Hepatocyte (in vitro differentiated cells): Measurements from ENCODE around the gene FAM83B. TPM values are rescaled to one million over a fixed set of nuclear protein-coding genes. Genes with fewer than 3 reads are reported as not detected.

Experiments
- DNase-seq: peaks from one replicate; pipeline ENCODE4 v3.0.0-alpha.2; 2016; ENCODE audit warnings: low spot score
- H2AFZ ChIP-seq: fragments of 200-600 bp; sonication (generic); 2 replicates; pipeline ENCODE4 v1.6.0; 2016; ENCODE audit warnings: antibody characterized with exemption, mild to moderate bottlenecking
- H3K27ac ChIP-seq: fragments of 200-600 bp; sonication (generic); 2 replicates; pipeline ENCODE4 v1.5.1; 2016; ENCODE audit warnings: mild to moderate bottlenecking
- H3K27me3 ChIP-seq: fragments of 200-600 bp; sonication (generic); 2 replicates; pipeline ENCODE4 v1.6.1; 2016
- H3K36me3 ChIP-seq: fragments of 200-600 bp; sonication (generic); replicated peaks from 2 replicates; pipeline ENCODE4 v1.5.1; 2016; ENCODE audit warnings: low read depth; ENCODE audit not compliant: insufficient read depth
- H3K4me1 ChIP-seq: fragments of 200-600 bp; sonication (generic); 2 replicates; pipeline ENCODE4 v1.5.1; 2016; ENCODE audit warnings: mild to moderate bottlenecking, moderate library complexity; ENCODE audit not compliant: insufficient read depth
- H3K4me2 ChIP-seq: fragments of 200-600 bp; sonication (generic); 2 replicates; pipeline ENCODE4 v1.6.0; 2016
- H3K4me3 ChIP-seq: fragments of 200-600 bp; sonication (generic); 2 replicates; pipeline ENCODE4 v1.5.1; 2016; ENCODE audit warnings: mild to moderate bottlenecking
- H3K79me2 ChIP-seq: fragments of 200-600 bp; sonication (generic); 2 replicates; pipeline ENCODE4 v1.6.0; 2017; ENCODE audit warnings: mild to moderate bottlenecking
- H3K9me2 ChIP-seq: fragments of 200-600 bp; sonication (generic); replicated peaks from 2 replicates; pipeline ENCODE4 v1.6.0; 2017; ENCODE audit warnings: mild to moderate bottlenecking; ENCODE audit not compliant: insufficient read depth
- H3K9me3 ChIP-seq: fragments of 200-600 bp; sonication (generic); 2 replicates; pipeline ENCODE4 v1.5.1; 2016; ENCODE audit warnings: low read depth, mild to moderate bottlenecking
- H4K20me1 ChIP-seq: fragments of 200-600 bp; sonication (generic); 2 replicates; pipeline ENCODE4 v1.6.0; 2016; ENCODE audit warnings: mild to moderate bottlenecking; ENCODE audit not compliant: insufficient read depth, poor library complexity, severe bottlenecking
- CTCF ChIP-seq: fragments of 200-600 bp; sonication (generic); IDR thresholded peaks from 2 replicates; pipeline ENCODE4 v1.5.1; 2016; ENCODE audit warnings: antibody characterized with exemption, mild to moderate bottlenecking; ENCODE audit not compliant: poor library complexity
- EZH2 ChIP-seq: fragments of 200-600 bp; sonication (generic); IDR thresholded peaks from 2 replicates; pipeline ENCODE4 v1.6.1; 2016; ENCODE audit warnings: antibody characterized with exemption, mild to moderate bottlenecking, borderline replicate concordance
- EZH2phosphoT487 ChIP-seq: fragments of 200-600 bp; sonication (generic); IDR thresholded peaks from one replicate; pipeline ENCODE4 v1.6.1; 2018; ENCODE audit warnings: antibody characterized with exemption, mild to moderate bottlenecking, low read depth, moderate library complexity; ENCODE audit not compliant: unreplicated experiment, severe bottlenecking
- WGBS: methylation state at CpG from one replicate; pipeline ENCODE4 v1.1.6; 2016; ENCODE audit warnings: low lambda C conversion rate; ENCODE audit errors: missing lambda C conversion rate; 5-methylcytosine and 5-hydroxymethylcytosine counted together
- polyA plus RNA-seq: library from polyadenylated mRNA; unstranded; fragments of >200 nt; fragmentation: Nextera tagmentation; extraction: Ambion mirVana; gene quantifications from 2 replicates; pipeline ENCODE4 v1.2.1, GENCODE V29; 2016
- total RNA-seq: library from RNA; depleted of rRNA; stranded (reverse); fragments of >200 nt; gene quantifications from 2 replicates; pipeline ENCODE4 v1.2.3, GENCODE V29; 2014

Gene FAM83B
- total and polyA plus RNA-seq, 2 experiments from 2014 or later: 5.5 to 29.2 TPM

DNA sequence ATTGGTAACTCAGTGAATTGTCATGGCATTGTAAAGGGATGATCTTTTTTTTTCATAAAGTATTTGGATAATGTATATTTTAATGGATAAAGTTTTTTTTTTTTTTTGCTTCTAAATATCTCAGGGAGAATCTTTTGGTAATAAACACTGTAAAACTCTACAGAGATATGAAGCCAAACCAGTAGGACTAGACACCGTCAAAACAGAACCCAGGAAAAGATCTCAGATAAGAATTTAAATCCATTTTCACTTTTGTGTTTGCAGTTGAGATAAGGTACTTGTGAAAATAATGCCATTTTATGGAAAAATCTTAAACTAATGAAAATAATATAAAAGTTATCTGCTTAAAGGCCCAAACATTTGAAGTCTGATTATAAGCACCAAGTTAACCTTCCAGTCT is 27.0 kb downstream of the FAM83B start:
- no peaks in the 10 kb centered on the region for H3K9me3 ChIP-seq
- H2AFZ ChIP-seq: no peak overlapping the region
- no peaks in the 10 kb centered on the region for H3K27me3 ChIP-seq
- no peaks in the 10 kb centered on the region for H3K36me3 ChIP-seq
- no peak overlapping the region for H3K27ac ChIP-seq
- H3K4me3 ChIP-seq: no peak overlapping the region
- peaks cover 46% of the 10 kb centered on the region for H3K79me2 ChIP-seq
- no peaks in the 10 kb centered on the region for H3K9me2 ChIP-seq
- peaks cover 4% of the 10 kb centered on the region for H3K4me1 ChIP-seq
- DNase-seq: no peak
- H4K20me1 ChIP-seq: no peaks in the 10 kb centered on the region
- TF ChIP-seq EZH2phosphoT487: no peak
- TF ChIP-seq CTCF: no peak
- no peak for TF ChIP-seq EZH2
- WGBS: 7% methylated on average over 1 of the region's 1 CpG
- H3K4me2 ChIP-seq: peak overlapping the region; percentile 3

DNA sequence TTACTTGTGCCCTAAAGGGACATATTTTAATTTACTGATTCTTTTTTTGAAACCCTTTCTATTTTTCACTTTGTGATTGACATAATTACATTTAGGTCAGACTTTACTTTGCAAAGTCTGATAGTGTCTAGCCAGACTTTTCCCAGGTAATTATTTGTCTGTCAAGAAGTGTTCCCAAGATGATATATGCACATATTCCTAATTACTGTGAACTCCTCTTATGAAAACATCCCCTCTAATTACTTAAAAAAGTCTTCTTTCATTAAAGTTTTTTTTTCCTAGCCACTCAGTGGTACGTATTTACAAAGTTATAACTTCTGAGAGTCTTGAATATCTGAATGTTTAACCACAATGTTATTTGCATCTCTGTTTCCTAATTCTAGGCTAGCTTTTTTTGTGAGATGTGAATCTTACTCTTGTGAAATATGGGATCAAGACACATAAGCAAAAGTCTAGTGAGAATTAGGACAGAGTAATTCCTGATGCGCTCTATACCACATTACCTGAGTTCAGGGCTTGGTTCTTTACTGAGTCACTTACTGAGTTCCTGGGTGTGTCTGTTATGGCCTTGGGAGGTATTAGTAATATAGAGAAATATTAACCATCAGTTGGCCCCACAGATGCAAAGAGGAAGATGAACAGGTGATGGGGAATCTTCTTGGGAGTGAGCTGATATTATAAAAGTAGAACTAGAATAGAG is 27.9 kb downstream of the FAM83B start:
- peaks cover 4% of the 10 kb centered on the region for H3K4me1 ChIP-seq
- no peaks in the 10 kb centered on the region for H4K20me1 ChIP-seq
- TF ChIP-seq EZH2 (no peak), CTCF (no peak), EZH2phosphoT487 (no peak)
- peak overlapping the region; percentile 32 for H3K27ac ChIP-seq
- H2AFZ ChIP-seq: no peak overlapping the region
- H3K4me2 ChIP-seq: no peak overlapping the region
- no peak for DNase-seq
- no peaks in the 10 kb centered on the region for H3K9me2 ChIP-seq
- WGBS: 60% methylated on average over 2 of the region's 2 CpGs
- no peak overlapping the region for H3K4me3 ChIP-seq
- H3K27me3 ChIP-seq: no peaks in the 10 kb centered on the region
- H3K9me3 ChIP-seq: no peaks in the 10 kb centered on the region
- peaks cover 40% of the 10 kb centered on the region for H3K79me2 ChIP-seq
- H3K36me3 ChIP-seq: no peaks in the 10 kb centered on the region

GRCh38 chr6:54875539-54875938 is 29.0 kb downstream of the FAM83B start:
- no peaks in the 10 kb centered on the region for H4K20me1 ChIP-seq
- H3K27ac ChIP-seq: no peak overlapping the region
- no peak for DNase-seq
- H3K79me2 ChIP-seq: peaks cover 32% of the 10 kb centered on the region
- H3K4me1 ChIP-seq: peaks cover 4% of the 10 kb centered on the region
- no peak for TF ChIP-seq EZH2phosphoT487
- TF ChIP-seq CTCF: no peak
- H3K9me3 ChIP-seq: no peaks in the 10 kb centered on the region
- H3K36me3 ChIP-seq: no peaks in the 10 kb centered on the region
- H3K27me3 ChIP-seq: no peaks in the 10 kb centered on the region
- WGBS: 81% methylated on average over 3 of the region's 3 CpGs
- H2AFZ ChIP-seq: no peak overlapping the region
- H3K9me2 ChIP-seq: no peaks in the 10 kb centered on the region
- H3K4me2 ChIP-seq: no peak overlapping the region
- H3K4me3 ChIP-seq: no peak overlapping the region

- no peaks in the 10 kb centered on the region for H4K20me1 ChIP-seq
- WGBS: 95% methylated on average over 8 of the region's 8 CpGs
- H2AFZ ChIP-seq: no peak overlapping the region
- H3K4me3 ChIP-seq: no peak overlapping the region
- no peak for DNase-seq
- no peaks in the 10 kb centered on the region for H3K9me3 ChIP-seq
- H3K27ac ChIP-seq: no peak overlapping the region
- no peak overlapping the region for H3K4me2 ChIP-seq
- no peaks in the 10 kb centered on the region for H3K27me3 ChIP-seq
- no peaks in the 10 kb centered on the region for H3K9me2 ChIP-seq
- peaks cover 28% of the 10 kb centered on the region for H3K79me2 ChIP-seq
- TF ChIP-seq EZH2 (no peak), EZH2phosphoT487 (no peak), CTCF (no peak)
- H3K36me3 ChIP-seq: no peaks in the 10 kb centered on the region
- H3K4me1 ChIP-seq: peaks cover 4% of the 10 kb centered on the region
Observed at GRCh38 chr6:54876365-54876764, 29.8 kb downstream of the FAM83B start.
